IMR-90 (cell line): ENCODE data around the gene PSMD2. TPM values are rescaled to one million over a fixed set of nuclear protein-coding genes. Genes with fewer than 3 reads are reported as not detected.

Source experiments
- ATAC-seq: fragments of 200-7000 bp; cut with Tn5 transposase; 2 replicates; pipeline ENCODE4 v1.9.1; 2020; ENCODE audit warnings: low read depth, mild to moderate bottlenecking, moderate library complexity
- BruUV-seq: library from RNA; stranded (reverse); fragments of 400-500 nt; replicated peaks from 2 replicates; lab custom pipeline; 2021; lab: Mats Ljungman, UMichigan
- CTCF ChIA-PET: fragments of 300-600 bp; formaldehyde crosslinking; extraction: SDS; loops from one replicate; lab custom pipeline; 2021; ENCODE audit warnings: antibody characterized with exemption; lab: Yijun Ruan, JAX
- POLR2A ChIA-PET: fragments of 300-600 bp; sonication (Branson Sonifier 250); formaldehyde crosslinking; loops from one replicate; lab custom pipeline; 2022; ENCODE audit warnings: antibody characterized with exemption; ENCODE audit not compliant: unreplicated experiment; lab: Charles Lee
- DNase-seq: peaks from one replicate; pipeline ENCODE4 v3.0.0; 2013
- H2AFZ ChIP-seq: replicated peaks from 2 replicates; pipeline ENCODE3; 2013; ENCODE audit warnings: low read length, mild to moderate bottlenecking; ENCODE audit not compliant: poor library complexity
- H2AK5ac ChIP-seq: 2 replicates; pipeline ENCODE4 v1.6.1; 2013; ENCODE audit warnings: low read depth, low read length, inconsistent platforms
- H2AK9ac ChIP-seq: replicated peaks from 2 replicates; pipeline ENCODE3; 2013; ENCODE audit warnings: mild to moderate bottlenecking, low read depth, low read length, moderate library complexity; ENCODE audit not compliant: poor library complexity
- H2BK120ac ChIP-seq: 2 replicates; pipeline ENCODE4 v1.6.1; 2013; ENCODE audit warnings: low read depth, low read length, inconsistent platforms
- H2BK15ac ChIP-seq: 3 replicates; pipeline ENCODE4 v1.6.1; 2013; ENCODE audit warnings: low read depth, low read length, inconsistent platforms
- H2BK20ac ChIP-seq: 2 replicates; pipeline ENCODE4 v1.6.1; 2013; ENCODE audit warnings: low read depth, mild to moderate bottlenecking, inconsistent platforms, low read length, moderate library complexity
- H2BK5ac ChIP-seq: 2 replicates; pipeline ENCODE4 v1.6.1; 2013; ENCODE audit warnings: mild to moderate bottlenecking, low read depth, low read length, inconsistent platforms; ENCODE audit not compliant: poor library complexity, severe bottlenecking
- H3K14ac ChIP-seq: replicated peaks from 2 replicates; pipeline ENCODE4 v1.6.1; 2013; ENCODE audit warnings: low read depth, low read length, inconsistent platforms
- H3K18ac ChIP-seq: 2 replicates; pipeline ENCODE4 v1.6.1; 2013; ENCODE audit warnings: low read depth, low read length, control low read depth
- H3K23ac ChIP-seq: 2 replicates; pipeline ENCODE4 v1.6.1; 2013; ENCODE audit warnings: low read depth, low read length, inconsistent platforms
- H3K27ac ChIP-seq: 2 replicates; pipeline ENCODE4 v1.5.1; 2013; ENCODE audit warnings: mild to moderate bottlenecking, control low read depth, low read length; ENCODE audit not compliant: insufficient read depth
- H3K27me3 ChIP-seq: 2 replicates; pipeline ENCODE4 v1.6.1; 2013; ENCODE audit warnings: low read length; ENCODE audit not compliant: control insufficient read depth, insufficient read depth
- H3K36me3 ChIP-seq: 2 replicates; pipeline ENCODE4 v1.6.1; 2013; ENCODE audit warnings: low read length, mixed read lengths; ENCODE audit not compliant: control insufficient read depth, insufficient read depth
- H3K4ac ChIP-seq: 2 replicates; pipeline ENCODE4 v1.6.1; 2013; ENCODE audit warnings: low read depth, low read length, inconsistent platforms
- H3K4me1 ChIP-seq: 2 replicates; pipeline ENCODE4 v1.6.1; 2013; ENCODE audit warnings: low read length, mixed read lengths; ENCODE audit not compliant: control insufficient read depth, insufficient read depth
- H3K4me2 ChIP-seq: 2 replicates; pipeline ENCODE4 v1.6.1; 2013; ENCODE audit warnings: low read depth, mild to moderate bottlenecking, control low read depth, low read length, moderate library complexity
- H3K4me3 ChIP-seq: 2 replicates; pipeline ENCODE4 v1.5.1; 2013; ENCODE audit warnings: low read depth, mild to moderate bottlenecking, control low read depth, low read length, moderate library complexity; ENCODE audit not compliant: insufficient read depth
- H3K56ac ChIP-seq: 2 replicates; pipeline ENCODE4 v1.6.1; 2013; ENCODE audit warnings: low read length, inconsistent platforms; ENCODE audit not compliant: insufficient read depth; ENCODE audit errors: extremely low read depth
- H3K79me1 ChIP-seq, 2 experiments: 2 replicates each; pipeline ENCODE4 v1.6.1; 2013; ENCODE audit warnings: low read length in 2 of 2, inconsistent platforms in 1 of 2, low read depth in 1 of 2
- H3K9ac ChIP-seq: 2 replicates; pipeline ENCODE4 v1.6.1; 2013; ENCODE audit warnings: low read depth, low read length, control low read depth
- H3K9me1 ChIP-seq: 2 replicates; pipeline ENCODE4 v1.6.1; 2013; ENCODE audit warnings: low read length, inconsistent platforms; ENCODE audit not compliant: insufficient read depth
- H3K9me3 ChIP-seq: 2 replicates; pipeline ENCODE4 v1.6.1; 2013; ENCODE audit warnings: low read length; ENCODE audit not compliant: control insufficient read depth, insufficient read depth
- H4K20me1 ChIP-seq: 2 replicates; pipeline ENCODE4 v1.6.1; 2013; ENCODE audit warnings: low read length, inconsistent platforms; ENCODE audit not compliant: insufficient read depth
- H4K5ac ChIP-seq: 2 replicates; pipeline ENCODE4 v1.6.1; 2013; ENCODE audit warnings: mild to moderate bottlenecking, low read depth, low read length, control low read depth
- H4K8ac ChIP-seq, 2 experiments: 2 replicates each; pipeline ENCODE4 v1.6.1; 2013; ENCODE audit warnings: low read depth in 2 of 2, low read length in 2 of 2, control low read depth in 1 of 2, inconsistent platforms in 1 of 2
- H4K91ac ChIP-seq: 2 replicates; pipeline ENCODE4 v1.6.1; 2013; ENCODE audit warnings: low read depth, low read length, inconsistent platforms; ENCODE audit not compliant: insufficient read depth
- BHLHE40 ChIP-seq: fragments of 150-350 bp; IDR thresholded peaks from 2 replicates; pipeline ENCODE4 v1.6.1; 2016; ENCODE audit warnings: mild to moderate bottlenecking, low read depth, low read length
- CEBPB ChIP-seq: IDR thresholded peaks from 2 replicates; pipeline ENCODE4 v1.6.1; 2012; ENCODE audit warnings: low read depth, low read length, improper control_type of control experiment
- CHD1 ChIP-seq: IDR thresholded peaks from 2 replicates; pipeline ENCODE4 v1.6.1; 2012; ENCODE audit warnings: low read depth, low read length, improper control_type of control experiment
- ELK1 ChIP-seq: fragments of 150-350 bp; IDR thresholded peaks from 2 replicates; pipeline ENCODE4 v1.6.1; 2016; ENCODE audit warnings: low read depth, mild to moderate bottlenecking, low read length, moderate library complexity, borderline replicate concordance
- FOS ChIP-seq: fragments of 150-350 bp; IDR thresholded peaks from 2 replicates; pipeline ENCODE4 v1.6.1; 2016; ENCODE audit warnings: low read depth, low read length
- MAFK ChIP-seq: IDR thresholded peaks from 2 replicates; pipeline ENCODE4 v1.6.1; 2012; ENCODE audit warnings: low read depth, low read length, improper control_type of control experiment
- MAZ ChIP-seq: IDR thresholded peaks from 2 replicates; pipeline ENCODE4 v1.6.1; 2012; ENCODE audit warnings: low read depth, mild to moderate bottlenecking, low read length, improper control_type of control experiment, moderate library complexity, borderline replicate concordance
- MXI1 ChIP-seq: IDR thresholded peaks from 2 replicates; pipeline ENCODE4 v1.6.1; 2012; ENCODE audit warnings: low read depth, mild to moderate bottlenecking, low read length, moderate library complexity, borderline replicate concordance
- NFE2L2 ChIP-seq: fragments of 150-350 bp; IDR thresholded peaks from 2 replicates; pipeline ENCODE4 v1.6.1; 2016; ENCODE audit warnings: low read depth, mild to moderate bottlenecking, low read length
- POLR2A ChIP-seq: IDR thresholded peaks from 2 replicates; pipeline ENCODE4 v1.6.1; 2012; ENCODE audit warnings: mild to moderate bottlenecking, low read depth, low read length
- RAD21 ChIP-seq: IDR thresholded peaks from 2 replicates; pipeline ENCODE4 v1.6.1; 2012; ENCODE audit warnings: low read length, improper control_type of control experiment
- RCOR1 ChIP-seq: IDR thresholded peaks from 2 replicates; pipeline ENCODE4 v1.6.1; 2012; ENCODE audit warnings: mild to moderate bottlenecking, low read length, improper control_type of control experiment; ENCODE audit not compliant: insufficient replicate concordance
- RFX5 ChIP-seq: IDR thresholded peaks from 2 replicates; pipeline ENCODE4 v1.8.0; 2012; ENCODE audit warnings: low read depth, mild to moderate bottlenecking, low read length, moderate library complexity
- SMC3 ChIP-seq: fragments of 150-350 bp; IDR thresholded peaks from 2 replicates; pipeline ENCODE4 v1.6.1; 2016; ENCODE audit warnings: low read depth, mild to moderate bottlenecking, antibody characterized with exemption, low read length, moderate library complexity
- WGBS, 2 experiments: methylation state at CpG; one replicate each; pipeline versions ENCODE4 v1.1.5 to v1.1.7; 2013; ENCODE audit warnings: missing lambda C conversion rate in 2 of 2; ENCODE audit not compliant: insufficient read length in 1 of 2; ENCODE audit errors: extremely low coverage in 2 of 2; 5-methylcytosine and 5-hydroxymethylcytosine counted together
- dilution Hi-C: fragments of 300-500 bp; cut with HindIII; formaldehyde crosslinking; loops from one replicate; pipeline ENCODE4 v1.14.3; 2018; ENCODE audit warnings: low sequenced_read_pairs; ENCODE audit not compliant: unreplicated experiment
- in situ Hi-C: fragments of 300-500 bp; cut with MboI; formaldehyde crosslinking; loops from 3 replicates; pipeline ENCODE4 v1.14.3; 2019; ENCODE audit warnings: low sequenced_read_pairs, inconsistent platforms, mixed read lengths
- intact Hi-C: fragments of 100-400 bp; cut with micrococcal nuclease; formaldehyde crosslinking; loops from 2 replicates; pipeline ENCODE4 v1.10.0; 2022
- polyA plus RNA-seq, 3 experiments: library from polyadenylated mRNA; depleted of rRNA; stranded (reverse); fragments of >200 nt; gene quantifications; 2 replicates each; pipeline ENCODE4 v1.2.3, GENCODE V29; 2012; ENCODE audit warnings: low replicate concordance in 1 of 3
- total RNA-seq: library from RNA; depleted of rRNA; stranded (reverse); fragments of >200 nt; gene quantifications from 2 replicates; pipeline ENCODE4 v1.2.3, GENCODE V29; 2012
- TF ChIP-seq, protein P1 (sequence below): fragments of 150-350 bp; IDR thresholded peaks from 2 replicates; pipeline ENCODE4 v1.6.1; 2017; ENCODE audit warnings: mild to moderate bottlenecking, antibody characterized with exemption, low read length, low read depth

PSMD2 gene
- total and polyA plus RNA-seq, 2 of the 4 experiments (the other 2 are of a cell fraction), result 514 to 872 TPM

GRCh38 chr3:184358124-184358767 lies 59.2 kb downstream of the PSMD2 start:
- no peak overlapping the region for H3K27ac ChIP-seq
- CTCF ChIA-PET, result interaction anchor here (0.9 kb wide), 1 partner anchor 155 kb away, joined by 3 read pairs; no protein-coding TSS in a partner anchor
- no peak overlapping the region for H4K5ac ChIP-seq
- H3K27me3 ChIP-seq, result no peaks in the 10 kb centered on the region
- H3K9me3 ChIP-seq, result no peaks in the 10 kb centered on the region
- dilution Hi-C loops, result loop anchor here (25.0 kb wide), 1 partner anchor 179 kb away; no protein-coding TSS in a partner anchor
- no peak overlapping the region for H2AK9ac ChIP-seq
- H3K79me1 ChIP-seq, result peaks cover 5 to 18% of the 10 kb centered on the region in 2 experiments
- DNase-seq (no peak), ATAC-seq (no peak)
- 94% methylated on average over 6 of the region's 12 CpGs; no CpG with 5 or more reads in 1 of the 2 experiments for WGBS, 2 experiments
- in situ Hi-C loops, result no loop called here
- no peak overlapping the region for H2BK120ac ChIP-seq
- intact Hi-C loops, result no loop called here
- no peak overlapping the region for H3K14ac ChIP-seq
- H3K4me1 ChIP-seq, result peaks cover 7% of the 10 kb centered on the region
- no peak overlapping the region for H3K4ac ChIP-seq
- no peak overlapping the region for H2BK15ac ChIP-seq
- POLR2A ChIA-PET, result interaction anchor here (0.5 kb wide), 1 partner anchor 27 kb away, joined by 5 read pairs; no protein-coding TSS in a partner anchor
- no peak overlapping the region for H2AK5ac ChIP-seq
- H2BK5ac ChIP-seq, result no peak overlapping the region
- H2AFZ ChIP-seq, result no peak overlapping the region
- H3K36me3 ChIP-seq, result peaks cover 9% of the 10 kb centered on the region
- no peak overlapping the region for H4K91ac ChIP-seq
- no peak overlapping the region for H4K8ac ChIP-seq
- H3K9ac ChIP-seq, result no peak overlapping the region
- no TSS peak for BruUV-seq
- H4K20me1 ChIP-seq, result peaks cover 10% of the 10 kb centered on the region
- H3K4me3 ChIP-seq, result no peak overlapping the region
- no peak overlapping the region for H3K18ac ChIP-seq
- H3K56ac ChIP-seq, result no peak overlapping the region
- no peak overlapping the region for H3K4me2 ChIP-seq
- peaks cover 18% of the 10 kb centered on the region; the same call in 1 of the 2 replicates for H3K9me1 ChIP-seq
- no peak overlapping the region for H2BK20ac ChIP-seq
- H3K23ac ChIP-seq, result no peak overlapping the region
- no peak for TF ChIP-seq RFX5
- TF ChIP-seq FOS, result no peak
- TF ChIP-seq MXI1, result no peak
- no peak for TF ChIP-seq MAZ
- no peak for TF ChIP-seq POLR2A
- TF ChIP-seq BHLHE40, result no peak
- no peak for TF ChIP-seq SMC3
- TF ChIP-seq RAD21, result no peak
- no peak for TF ChIP-seq RCOR1
- TF ChIP-seq, protein P1, sequence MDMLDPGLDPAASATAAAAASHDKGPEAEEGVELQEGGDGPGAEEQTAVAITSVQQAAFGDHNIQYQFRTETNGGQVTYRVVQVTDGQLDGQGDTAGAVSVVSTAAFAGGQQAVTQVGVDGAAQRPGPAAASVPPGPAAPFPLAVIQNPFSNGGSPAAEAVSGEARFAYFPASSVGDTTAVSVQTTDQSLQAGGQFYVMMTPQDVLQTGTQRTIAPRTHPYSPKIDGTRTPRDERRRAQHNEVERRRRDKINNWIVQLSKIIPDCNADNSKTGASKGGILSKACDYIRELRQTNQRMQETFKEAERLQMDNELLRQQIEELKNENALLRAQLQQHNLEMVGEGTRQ, result no peak
- TF ChIP-seq MAFK, result no peak
- no peak for TF ChIP-seq ELK1
- no peak for TF ChIP-seq CEBPB
- no peak for TF ChIP-seq CHD1
- TF ChIP-seq NFE2L2, result no peak
